Central memory CD8-positive, alpha-beta T cell (primary cell): ENCODE measurements around the gene NRAP.
"Not testable (repeated sequence)": the region's sequence is repeated elsewhere in the genome, so short reads cannot be mapped to it uniquely, and the experiment has no call there.

Source experiments
- ATAC-seq: fragments of 150-1000 bp; cut with Tn5 transposase; replicated peaks from 2 replicates; pipeline ENCODE4 v1.10.0; 2022; ENCODE audit warnings: mild to moderate bottlenecking, moderate FRiP score, moderate number of reproducible peaks; ENCODE audit not compliant: poor library complexity, severe bottlenecking; ENCODE audit errors: extremely low read depth
- DNase-seq, 2 donors: peaks; one replicate each; pipeline ENCODE4 v3.0.0; 2021; ENCODE audit warnings: low spot score in 2 of 2
- H3K27ac Mint-ChIP-seq: one replicate; pipeline ENCODE4 v1.8.0; 2022; ENCODE audit warnings: low read depth, mild to moderate bottlenecking, moderate library complexity, mixed read lengths
- H3K27me3 Mint-ChIP-seq: one replicate; pipeline ENCODE4 v1.8.0; 2022; ENCODE audit warnings: mixed read lengths
- H3K36me3 Mint-ChIP-seq: one replicate; pipeline ENCODE4 v1.8.0; 2022; ENCODE audit warnings: mild to moderate bottlenecking, moderate library complexity, mixed read lengths; ENCODE audit not compliant: insufficient read depth
- H3K4me1 Mint-ChIP-seq: one replicate; pipeline ENCODE4 v1.8.0; 2022; ENCODE audit warnings: mixed read lengths
- H3K4me3 Mint-ChIP-seq: one replicate; pipeline ENCODE4 v1.8.0; 2022; ENCODE audit warnings: mild to moderate bottlenecking, moderate library complexity, mixed read lengths
- H3K9me3 Mint-ChIP-seq: one replicate; pipeline ENCODE4 v1.8.0; 2022; ENCODE audit warnings: mixed read lengths

The NRAP gene

GRCh38 chr10:113665806-113666354 lies 2.0 kb upstream of the NRAP start:
- H3K27me3 Mint-ChIP-seq = peaks cover 70% of the 10 kb centered on the region
- peaks cover 6% of the 10 kb centered on the region for H3K9me3 Mint-ChIP-seq
- no peak overlapping the region for H3K27ac Mint-ChIP-seq
- no peak for ATAC-seq
- DNase-seq = no peak
- no peak overlapping the region for H3K4me3 Mint-ChIP-seq
- H3K36me3 Mint-ChIP-seq = no peaks in the 10 kb centered on the region
- no peaks in the 10 kb centered on the region for H3K4me1 Mint-ChIP-seq

DNA sequence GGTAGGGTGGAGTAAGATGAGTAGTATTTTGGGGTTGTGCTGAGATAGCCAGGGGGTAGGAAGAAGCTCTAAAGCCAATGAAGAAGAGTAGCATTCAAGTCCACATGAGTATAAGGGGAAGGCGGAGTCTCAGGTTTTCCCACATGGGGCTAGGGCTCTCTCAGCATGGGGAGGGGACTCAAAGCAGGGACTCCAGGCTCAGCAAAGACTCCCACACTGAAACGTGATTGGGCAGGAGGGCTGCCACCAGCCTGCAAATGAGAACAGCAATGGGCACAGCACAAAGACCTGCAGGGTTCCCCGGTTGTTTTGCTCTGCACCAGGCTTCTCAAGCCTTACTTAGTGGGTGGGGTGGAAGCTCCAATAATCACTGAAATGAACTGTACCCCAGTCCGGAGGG lies 1.5 kb upstream of the NRAP start:
- H3K36me3 Mint-ChIP-seq = no peaks in the 10 kb centered on the region
- ATAC-seq (no peak), DNase-seq (no peak)
- no peaks in the 10 kb centered on the region for H3K4me1 Mint-ChIP-seq
- H3K9me3 Mint-ChIP-seq = peaks cover 2% of the 10 kb centered on the region
- H3K4me3 Mint-ChIP-seq = no peak overlapping the region
- H3K27me3 Mint-ChIP-seq = peaks cover 64% of the 10 kb centered on the region
- H3K27ac Mint-ChIP-seq = no peak overlapping the region

- Mint-ChIP-seq H3K4me1 (no peaks in the 10 kb centered on the region), H3K27ac (no peak overlapping the region), H3K36me3 (no peaks in the 10 kb centered on the region), H3K27me3 (peaks cover 51% of the 10 kb centered on the region), H3K4me3 (no peak overlapping the region), H3K9me3 (no peaks in the 10 kb centered on the region)
- ATAC-seq (no peak), DNase-seq (no peak)
Measured at GRCh38 chr10:113663142-113663541, 699 bp downstream of the NRAP start.

- no peaks in the 10 kb centered on the region for H3K9me3 Mint-ChIP-seq
- no peak overlapping the region for H3K27ac Mint-ChIP-seq
- no peak for ATAC-seq
- DNase-seq = no peak
- H3K4me1 Mint-ChIP-seq = no peaks in the 10 kb centered on the region
- no peak overlapping the region for H3K4me3 Mint-ChIP-seq
- H3K27me3 Mint-ChIP-seq = peaks cover 43% of the 10 kb centered on the region
- H3K36me3 Mint-ChIP-seq = no peaks in the 10 kb centered on the region
Measured at GRCh38 chr10:113661332-113661731, 2.5 kb downstream of the NRAP start.

DNA sequence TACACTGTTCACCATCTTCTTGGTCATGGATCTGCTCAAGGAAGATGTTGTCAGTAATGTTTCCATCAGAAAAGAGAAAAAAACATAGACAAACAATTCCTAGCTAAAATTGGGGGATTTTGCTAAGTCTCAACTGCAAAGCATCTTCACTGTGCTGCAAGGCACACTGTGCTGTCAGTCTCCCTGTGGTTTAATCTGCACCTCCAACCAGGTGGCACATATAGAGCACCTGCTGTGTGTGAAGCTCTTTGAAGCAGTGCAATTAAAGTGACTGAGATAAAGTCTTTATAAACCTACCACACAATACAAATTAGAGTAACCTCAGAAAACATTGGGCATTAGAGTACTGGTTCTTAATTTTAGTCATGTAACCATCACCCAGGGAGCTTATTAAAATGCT lies 6.3 kb downstream of the NRAP start:
- ATAC-seq = no peak
- DNase-seq = no peak
- H3K27me3 Mint-ChIP-seq = peaks cover 47% of the 10 kb centered on the region
- H3K4me3 Mint-ChIP-seq = no peak overlapping the region
- no peak overlapping the region for H3K27ac Mint-ChIP-seq
- no peaks in the 10 kb centered on the region for H3K9me3 Mint-ChIP-seq
- no peaks in the 10 kb centered on the region for H3K36me3 Mint-ChIP-seq
- H3K4me1 Mint-ChIP-seq = no peaks in the 10 kb centered on the region

- Mint-ChIP-seq H3K27ac (no peak overlapping the region), H3K36me3 (no peaks in the 10 kb centered on the region), H3K4me3 (no peak overlapping the region), H3K9me3 (no peaks in the 10 kb centered on the region), H3K4me1 (no peaks in the 10 kb centered on the region), H3K27me3 (peaks cover 45% of the 10 kb centered on the region)
- no peak for ATAC-seq
- DNase-seq = no peak
Measured at GRCh38 chr10:113656896-113657295, 6.9 kb downstream of the NRAP start.

- not testable (repeated sequence) for ATAC-seq, H3K4me3 Mint-ChIP-seq, H3K9me3 Mint-ChIP-seq, H3K36me3 Mint-ChIP-seq, H3K4me1 Mint-ChIP-seq, H3K27ac Mint-ChIP-seq, DNase-seq
- H3K27me3 Mint-ChIP-seq = peaks cover 60% of the 10 kb centered on the region
Measured at GRCh38 chr10:113652456-113652855, 11.4 kb downstream of the NRAP start.

GRCh38 chr10:113651898-113652297 lies 11.9 kb downstream of the NRAP start:
- ATAC-seq (no peak), DNase-seq (no peak)
- H3K4me1 Mint-ChIP-seq = no peaks in the 10 kb centered on the region
- no peaks in the 10 kb centered on the region for H3K36me3 Mint-ChIP-seq
- H3K27ac Mint-ChIP-seq = no peak overlapping the region
- H3K9me3 Mint-ChIP-seq = no peaks in the 10 kb centered on the region
- peaks cover 64% of the 10 kb centered on the region for H3K27me3 Mint-ChIP-seq
- H3K4me3 Mint-ChIP-seq = no peak overlapping the region

GRCh38 chr10:113651021-113651420 lies 12.8 kb downstream of the NRAP start:
- H3K27me3 Mint-ChIP-seq = peaks cover 60% of the 10 kb centered on the region
- no peak for DNase-seq
- no peaks in the 10 kb centered on the region for H3K36me3 Mint-ChIP-seq
- no peaks in the 10 kb centered on the region for H3K4me1 Mint-ChIP-seq
- H3K27ac Mint-ChIP-seq = no peak overlapping the region
- H3K4me3 Mint-ChIP-seq = no peak overlapping the region
- no peak for ATAC-seq
- H3K9me3 Mint-ChIP-seq = no peaks in the 10 kb centered on the region

GRCh38 chr10:113650172-113650571 lies 13.7 kb downstream of the NRAP start:
- no peaks in the 10 kb centered on the region for H3K9me3 Mint-ChIP-seq
- ATAC-seq (no peak), DNase-seq (no peak)
- no peaks in the 10 kb centered on the region for H3K36me3 Mint-ChIP-seq
- no peak overlapping the region for H3K4me3 Mint-ChIP-seq
- no peak overlapping the region for H3K27ac Mint-ChIP-seq
- H3K27me3 Mint-ChIP-seq = peaks cover 65% of the 10 kb centered on the region
- no peaks in the 10 kb centered on the region for H3K4me1 Mint-ChIP-seq

- Mint-ChIP-seq H3K36me3 (no peaks in the 10 kb centered on the region), H3K9me3 (no peaks in the 10 kb centered on the region), H3K27me3 (peaks cover 63% of the 10 kb centered on the region), H3K27ac (no peak overlapping the region), H3K4me3 (no peak overlapping the region), H3K4me1 (no peaks in the 10 kb centered on the region)
- no peak for DNase-seq
- no peak for ATAC-seq
Measured at GRCh38 chr10:113648478-113648877, 15.4 kb downstream of the NRAP start.

- H3K36me3 Mint-ChIP-seq = no peaks in the 10 kb centered on the region
- DNase-seq (no peak), ATAC-seq (no peak)
- no peak overlapping the region for H3K27ac Mint-ChIP-seq
- peaks cover 67% of the 10 kb centered on the region for H3K27me3 Mint-ChIP-seq
- no peak overlapping the region for H3K4me3 Mint-ChIP-seq
- H3K4me1 Mint-ChIP-seq = no peaks in the 10 kb centered on the region
- no peaks in the 10 kb centered on the region for H3K9me3 Mint-ChIP-seq
Measured at GRCh38 chr10:113647812-113648211, 16.0 kb downstream of the NRAP start.

- DNase-seq (no peak), ATAC-seq (no peak)
- H3K9me3 Mint-ChIP-seq = no peaks in the 10 kb centered on the region
- H3K36me3 Mint-ChIP-seq = no peaks in the 10 kb centered on the region
- peaks cover 72% of the 10 kb centered on the region for H3K27me3 Mint-ChIP-seq
- no peaks in the 10 kb centered on the region for H3K4me1 Mint-ChIP-seq
- no peak overlapping the region for H3K27ac Mint-ChIP-seq
- no peak overlapping the region for H3K4me3 Mint-ChIP-seq
Measured at GRCh38 chr10:113646336-113647201, 17.3 kb downstream of the NRAP start.
